GM12878 (cell line): ENCODE data around the gene TEX22. TPM values are rescaled to one million over a fixed set of nuclear protein-coding genes. Genes with fewer than 3 reads are reported as not detected.

Experiments used
- ATAC-seq: fragments of 200-7000 bp; cut with Tn5 transposase; 3 replicates; pipeline ENCODE4 v1.9.1; 2020; ENCODE audit warnings: mild to moderate bottlenecking, moderate library complexity
- BruUV-seq: library from RNA; stranded (reverse); fragments of 400-500 nt; replicated peaks from 2 replicates; lab custom pipeline; 2021; lab: Mats Ljungman, UMichigan
- CTCF ChIA-PET: fragments of 300-600 bp; sonication (Branson Sonifier 250); formaldehyde crosslinking; extraction: SDS; loops from one replicate; lab custom pipeline; 2021; ENCODE audit warnings: inconsistent platforms; lab: Yijun Ruan, JAX
- POLR2A ChIA-PET: fragments of 350-600 bp; formaldehyde crosslinking; extraction: SDS; loops from one replicate; lab custom pipeline; 2021; ENCODE audit warnings: inconsistent platforms; lab: Charles Lee
- RAD21 ChIA-PET: fragments of 300-600 bp; sonication (Branson Sonifier 250); formaldehyde crosslinking; loops from one replicate; lab custom pipeline; 2023; ENCODE audit warnings: antibody characterized with exemption; ENCODE audit not compliant: unreplicated experiment; lab: Charles Lee
- SMC1A ChIA-PET: fragments of 300-600 bp; sonication (Branson Sonifier 250); formaldehyde crosslinking; loops from one replicate; lab custom pipeline; 2023; ENCODE audit not compliant: unreplicated experiment, uncharacterized antibody; lab: Charles Lee
- DNase-seq: peaks from one replicate; pipeline ENCODE4 v3.0.0-alpha.2; 2011; ENCODE audit warnings: low read depth, low spot score
- FAIRE-seq: peaks from 3 replicates; lab custom pipeline; 2011; peaks lifted over from hg19 to GRCh38; lab: Jason Lieb, UNC
- H2AFZ ChIP-seq: 2 replicates; pipeline ENCODE4 v1.6.0; 2011; ENCODE audit warnings: low read depth, low read length, control low read depth; ENCODE audit not compliant: control insufficient read depth
- H3K27ac ChIP-seq: 2 replicates; pipeline ENCODE4 v1.5.1; 2011; ENCODE audit warnings: control low read depth; ENCODE audit not compliant: control insufficient read depth, insufficient read depth
- H3K27me3 ChIP-seq, 2 experiments: replicated peaks in 1 of 2; 2 replicates each; pipeline versions ENCODE4 v1.6.0 to v1.6.1; 2011; ENCODE audit warnings: low read length in 1 of 2; ENCODE audit not compliant: control insufficient read depth in 2 of 2, insufficient read depth in 2 of 2
- H3K36me3 ChIP-seq, 2 experiments: 2 replicates each; pipeline ENCODE4 v1.5.1; 2011; ENCODE audit warnings: low read length in 1 of 2; ENCODE audit not compliant: control insufficient read depth in 2 of 2, insufficient read depth in 2 of 2
- H3K4me1 ChIP-seq: 2 replicates; pipeline ENCODE4 v1.6.1; 2011; ENCODE audit warnings: mild to moderate bottlenecking, low read length, moderate library complexity, mixed read lengths; ENCODE audit not compliant: control insufficient read depth, insufficient read depth
- H3K4me2 ChIP-seq: 2 replicates; pipeline ENCODE4 v1.6.0; 2011; ENCODE audit warnings: control low read depth; ENCODE audit not compliant: control insufficient read depth, insufficient read depth
- H3K4me3 ChIP-seq: fragments of 200-600 bp; sonication (generic); 2 replicates; pipeline ENCODE4 v1.5.1; 2016
- H3K79me2 ChIP-seq: 2 replicates; pipeline ENCODE4 v1.6.0; 2011; ENCODE audit warnings: low read length; ENCODE audit not compliant: control insufficient read depth, insufficient read depth
- H3K9ac ChIP-seq: 2 replicates; pipeline ENCODE4 v1.8.0; 2011; ENCODE audit warnings: low read length, control low read depth, mixed read lengths; ENCODE audit not compliant: control insufficient read depth, insufficient read depth
- H3K9me3 ChIP-seq: replicated peaks from 3 replicates; pipeline ENCODE4 v1.5.1; 2011; ENCODE audit warnings: mild to moderate bottlenecking, low read length; ENCODE audit not compliant: control insufficient read depth, insufficient read depth
- H4K20me1 ChIP-seq: 2 replicates; pipeline ENCODE4 v1.6.0; 2011; ENCODE audit not compliant: control insufficient read depth, insufficient read depth
- HDGF ChIP-seq: fragments of 450-650 bp; IDR thresholded peaks from 2 replicates; pipeline ENCODE4 v1.6.1; 2016; ENCODE audit warnings: antibody characterized with exemption
- MEF2A ChIP-seq: IDR thresholded peaks from 2 replicates; pipeline ENCODE4 v1.6.1; 2011; ENCODE audit warnings: low read depth, mild to moderate bottlenecking, low read length, moderate library complexity; ENCODE audit not compliant: insufficient read depth
- MEF2B ChIP-seq: fragments of 450-650 bp; IDR thresholded peaks from 2 replicates; pipeline ENCODE4 v1.6.1; 2018; ENCODE audit warnings: mild to moderate bottlenecking, moderate library complexity; ENCODE audit not compliant: partially characterized antibody, poor library complexity, severe bottlenecking
- MTA3 ChIP-seq: IDR thresholded peaks from 2 replicates; pipeline ENCODE4 v1.6.1; 2012; ENCODE audit warnings: low read length, inconsistent platforms, borderline replicate concordance
- WGBS: methylation state at CpG from one replicate; pipeline ENCODE4 v1.1.6; 2016; ENCODE audit warnings: low lambda C conversion rate; ENCODE audit not compliant: insufficient replicate concordance, insufficient coverage; ENCODE audit errors: missing lambda C conversion rate; 5-methylcytosine and 5-hydroxymethylcytosine counted together
- in situ Hi-C: fragments of 300-500 bp; cut with MboI; formaldehyde crosslinking; loops from 9 replicates; pipeline ENCODE4 v1.14.3; 2018; ENCODE audit warnings: mixed read lengths
- intact Hi-C: fragments of 100-400 bp; cut with micrococcal nuclease; formaldehyde crosslinking; loops from one replicate; pipeline ENCODE4 v1.14.2; 2022; ENCODE audit not compliant: unreplicated experiment
- polyA plus RNA-seq, 11 experiments: library from polyadenylated mRNA; depleted of rRNA in 4 of 11; unstranded in 6 of 11; stranded (reverse) in 5 of 11; fragments of >200 nt; fragmentation: Nextera tagmentation in 4 of 11; fragmentation: Illumina TruSeq in 1 of 11; extraction: Ambion mirVana in 4 of 11; extraction: Trizol in 1 of 11; gene quantifications; 1 replicate in 1 of 11; 2 replicates in 10 of 11; pipeline versions ENCODE4 v1.2.1 to v1.2.3, GENCODE V29; 2011 to 2016; ENCODE audit warnings: inconsistent platforms in 2 of 11, missing spikeins in 2 of 11, low read depth in 1 of 11
- total RNA-seq, 4 experiments: library from RNA; depleted of rRNA in 3 of 4; stranded (reverse); fragments of >200 nt in 3 of 4; fragmentation: Illumina TruSeq in 1 of 4; extraction: Trizol in 1 of 4; gene quantifications; 2 replicates each; pipeline versions ENCODE4 v1.2.1 to v1.2.3, GENCODE V29; 2013 to 2021
- TF ChIP-seq, protein P1 (sequence below): fragments of 450-650 bp; conservative IDR thresholded peaks from 2 replicates; pipeline ENCODE4 v1.6.1; 2017; ENCODE audit warnings: mild to moderate bottlenecking, moderate library complexity
- TF ChIP-seq, protein P2 (sequence below): IDR thresholded peaks from 2 replicates; pipeline ENCODE4 v1.6.1; 2011; ENCODE audit warnings: low read depth, mild to moderate bottlenecking, low read length, moderate library complexity, borderline replicate concordance; ENCODE audit errors: extremely low read depth
- TF ChIP-seq, protein P3 (sequence below): fragments of 450-650 bp; IDR thresholded peaks from 2 replicates; pipeline ENCODE4 v1.6.1; 2014; ENCODE audit warnings: mild to moderate bottlenecking
- TF ChIP-seq, protein P4 (sequence below): fragments of 450-650 bp; IDR thresholded peaks from 2 replicates; pipeline ENCODE4 v1.6.1; 2017; ENCODE audit warnings: mild to moderate bottlenecking, low read depth, inconsistent platforms; ENCODE audit not compliant: poor library complexity, severe bottlenecking
- TF ChIP-seq, protein P5 (sequence below): fragments of 450-650 bp; IDR thresholded peaks from 2 replicates; pipeline ENCODE4 v1.6.1; 2016; ENCODE audit warnings: mild to moderate bottlenecking

Gene TEX22
- total and polyA plus RNA-seq, 10 of the 15 experiments (the other 5 are each of a cell fraction or from before 2014, with no cell fraction given): 0.02 to 4.0 (median 0.63) TPM; not detected in 1

DNA sequence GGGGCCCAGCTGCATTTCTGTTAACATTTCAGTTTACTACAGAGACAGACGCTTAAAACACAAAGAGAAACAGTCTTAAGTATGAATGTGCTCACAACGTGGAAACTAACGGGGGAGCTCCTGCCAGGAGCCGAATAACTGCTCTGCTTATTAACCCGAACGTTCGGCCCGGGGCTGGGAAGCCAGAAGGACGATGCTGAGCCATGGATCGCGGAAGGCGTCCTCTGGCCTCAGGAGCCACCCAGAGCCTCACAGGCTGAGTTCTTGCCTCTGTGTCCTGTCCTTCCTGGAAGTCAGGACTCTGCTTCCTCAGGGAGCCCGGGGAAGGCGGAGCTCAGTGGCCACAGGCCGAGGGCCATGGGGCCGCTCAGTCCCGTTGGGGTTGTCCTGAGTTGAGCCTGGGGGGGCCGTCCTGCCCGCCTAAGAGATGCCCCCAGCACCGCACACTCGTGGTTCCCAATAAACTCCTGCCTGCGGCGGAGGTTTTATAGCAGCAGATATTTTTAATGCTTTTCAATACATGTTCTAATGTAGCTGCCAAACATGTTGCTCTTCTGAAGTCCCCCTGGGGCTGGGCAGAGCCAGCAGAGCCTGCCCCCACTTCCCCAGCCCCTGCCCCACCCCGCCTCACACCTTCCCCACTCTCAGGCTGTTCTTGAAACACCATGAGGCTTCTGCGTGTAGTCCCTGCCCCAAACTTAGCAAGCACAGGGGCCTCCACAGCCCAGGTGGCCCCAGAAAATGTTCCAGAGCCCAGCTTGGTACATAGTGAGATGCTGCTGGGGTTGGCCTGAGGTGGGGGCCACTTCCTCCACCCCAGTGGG lies 3.4 kb upstream of the TEX22 start:
- Histone ChIP-seq H3K27me3 (no peaks in the 10 kb centered on the region), H4K20me1 (no peaks in the 10 kb centered on the region), H3K27ac (no peak overlapping the region), H3K4me3 (no peak overlapping the region), H2AFZ (no peak overlapping the region), H3K36me3 (no peaks in the 10 kb centered on the region), H3K9ac (no peak overlapping the region), H3K9me3 (no peaks in the 10 kb centered on the region; the same call in 2 of the 3 replicates), H3K4me2 (no peak overlapping the region), H3K4me1 (peaks cover 11% of the 10 kb centered on the region), H3K79me2 (peaks cover 14% of the 10 kb centered on the region)
- in situ Hi-C loops: no loop called here
- intact Hi-C loops: no loop called here
- SMC1A ChIA-PET: no interaction called here
- no peak for FAIRE-seq
- no TSS peak for BruUV-seq
- ATAC-seq: no peak
- CTCF ChIA-PET: interaction anchor here (0.7 kb wide), 1 partner anchor 30 kb away, joined by 3 read pairs; no protein-coding TSS in a partner anchor
- WGBS: 72% methylated on average over 24 of the region's 25 CpGs
- DNase-seq: no peak
- TF ChIP-seq MTA3: no peak
- TF ChIP-seq, protein P1, sequence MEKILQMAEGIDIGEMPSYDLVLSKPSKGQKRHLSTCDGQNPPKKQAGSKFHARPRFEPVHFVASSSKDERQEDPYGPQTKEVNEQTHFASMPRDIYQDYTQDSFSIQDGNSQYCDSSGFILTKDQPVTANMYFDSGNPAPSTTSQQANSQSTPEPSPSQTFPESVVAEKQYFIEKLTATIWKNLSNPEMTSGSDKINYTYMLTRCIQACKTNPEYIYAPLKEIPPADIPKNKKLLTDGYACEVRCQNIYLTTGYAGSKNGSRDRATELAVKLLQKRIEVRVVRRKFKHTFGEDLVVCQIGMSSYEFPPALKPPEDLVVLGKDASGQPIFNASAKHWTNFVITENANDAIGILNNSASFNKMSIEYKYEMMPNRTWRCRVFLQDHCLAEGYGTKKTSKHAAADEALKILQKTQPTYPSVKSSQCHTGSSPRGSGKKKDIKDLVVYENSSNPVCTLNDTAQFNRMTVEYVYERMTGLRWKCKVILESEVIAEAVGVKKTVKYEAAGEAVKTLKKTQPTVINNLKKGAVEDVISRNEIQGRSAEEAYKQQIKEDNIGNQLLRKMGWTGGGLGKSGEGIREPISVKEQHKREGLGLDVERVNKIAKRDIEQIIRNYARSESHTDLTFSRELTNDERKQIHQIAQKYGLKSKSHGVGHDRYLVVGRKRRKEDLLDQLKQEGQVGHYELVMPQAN: no peak
- TF ChIP-seq, protein P2, sequence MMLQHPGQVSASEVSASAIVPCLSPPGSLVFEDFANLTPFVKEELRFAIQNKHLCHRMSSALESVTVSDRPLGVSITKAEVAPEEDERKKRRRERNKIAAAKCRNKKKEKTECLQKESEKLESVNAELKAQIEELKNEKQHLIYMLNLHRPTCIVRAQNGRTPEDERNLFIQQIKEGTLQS: no peak
- TF ChIP-seq, protein P3, sequence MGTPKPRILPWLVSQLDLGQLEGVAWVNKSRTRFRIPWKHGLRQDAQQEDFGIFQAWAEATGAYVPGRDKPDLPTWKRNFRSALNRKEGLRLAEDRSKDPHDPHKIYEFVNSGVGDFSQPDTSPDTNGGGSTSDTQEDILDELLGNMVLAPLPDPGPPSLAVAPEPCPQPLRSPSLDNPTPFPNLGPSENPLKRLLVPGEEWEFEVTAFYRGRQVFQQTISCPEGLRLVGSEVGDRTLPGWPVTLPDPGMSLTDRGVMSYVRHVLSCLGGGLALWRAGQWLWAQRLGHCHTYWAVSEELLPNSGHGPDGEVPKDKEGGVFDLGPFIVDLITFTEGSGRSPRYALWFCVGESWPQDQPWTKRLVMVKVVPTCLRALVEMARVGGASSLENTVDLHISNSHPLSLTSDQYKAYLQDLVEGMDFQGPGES: no peak
- TF ChIP-seq, protein P4, sequence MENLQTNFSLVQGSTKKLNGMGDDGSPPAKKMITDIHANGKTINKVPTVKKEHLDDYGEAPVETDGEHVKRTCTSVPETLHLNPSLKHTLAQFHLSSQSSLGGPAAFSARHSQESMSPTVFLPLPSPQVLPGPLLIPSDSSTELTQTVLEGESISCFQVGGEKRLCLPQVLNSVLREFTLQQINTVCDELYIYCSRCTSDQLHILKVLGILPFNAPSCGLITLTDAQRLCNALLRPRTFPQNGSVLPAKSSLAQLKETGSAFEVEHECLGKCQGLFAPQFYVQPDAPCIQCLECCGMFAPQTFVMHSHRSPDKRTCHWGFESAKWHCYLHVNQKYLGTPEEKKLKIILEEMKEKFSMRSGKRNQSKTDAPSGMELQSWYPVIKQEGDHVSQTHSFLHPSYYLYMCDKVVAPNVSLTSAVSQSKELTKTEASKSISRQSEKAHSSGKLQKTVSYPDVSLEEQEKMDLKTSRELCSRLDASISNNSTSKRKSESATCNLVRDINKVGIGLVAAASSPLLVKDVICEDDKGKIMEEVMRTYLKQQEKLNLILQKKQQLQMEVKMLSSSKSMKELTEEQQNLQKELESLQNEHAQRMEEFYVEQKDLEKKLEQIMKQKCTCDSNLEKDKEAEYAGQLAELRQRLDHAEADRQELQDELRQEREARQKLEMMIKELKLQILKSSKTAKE: no peak
- TF ChIP-seq MEF2B: no peak
- no peak for TF ChIP-seq MEF2A
- TF ChIP-seq, protein P5, sequence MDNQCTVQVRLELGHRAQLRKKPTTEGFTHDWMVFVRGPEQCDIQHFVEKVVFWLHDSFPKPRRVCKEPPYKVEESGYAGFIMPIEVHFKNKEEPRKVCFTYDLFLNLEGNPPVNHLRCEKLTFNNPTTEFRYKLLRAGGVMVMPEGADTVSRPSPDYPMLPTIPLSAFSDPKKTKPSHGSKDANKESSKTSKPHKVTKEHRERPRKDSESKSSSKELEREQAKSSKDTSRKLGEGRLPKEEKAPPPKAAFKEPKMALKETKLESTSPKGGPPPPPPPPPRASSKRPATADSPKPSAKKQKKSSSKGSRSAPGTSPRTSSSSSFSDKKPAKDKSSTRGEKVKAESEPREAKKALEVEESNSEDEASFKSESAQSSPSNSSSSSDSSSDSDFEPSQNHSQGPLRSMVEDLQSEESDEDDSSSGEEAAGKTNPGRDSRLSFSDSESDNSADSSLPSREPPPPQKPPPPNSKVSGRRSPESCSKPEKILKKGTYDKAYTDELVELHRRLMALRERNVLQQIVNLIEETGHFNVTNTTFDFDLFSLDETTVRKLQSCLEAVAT: no peak
- no peak for TF ChIP-seq HDGF
- POLR2A ChIA-PET: no interaction called here
- RAD21 ChIA-PET: no interaction called here
